Esophagus muscularis mucosa (tissue), 4 donors: ENCODE results near the gene PMFBP1. TPM values are rescaled to one million over a fixed set of nuclear protein-coding genes. Genes with fewer than 3 reads are reported as not detected.

Source experiments
- DNase-seq: peaks from one replicate; pipeline ENCODE4 v3.0.0-alpha.2; 2017; ENCODE audit errors: extremely low spot score
- H3K27ac ChIP-seq, 4 donors: fragments of 200-600 bp; sonication (generic); replicated peaks in 1 of 4; 1 replicate in 3 of 4; 2 replicates in 1 of 4; pipeline ENCODE4 v1.5.1; 2016 to 2019; ENCODE audit warnings: mild to moderate bottlenecking in 1 of 4
- H3K27me3 ChIP-seq, 4 donors: fragments of 200-600 bp; sonication (generic); one replicate each; pipeline versions ENCODE4 v1.5.1 to v1.6.0; 2016 to 2019
- H3K36me3 ChIP-seq, 4 donors: fragments of 200-600 bp; sonication (generic); one replicate each; pipeline ENCODE4 v1.5.1; 2016 to 2019
- H3K4me1 ChIP-seq, 4 donors: fragments of 200-600 bp; sonication (generic); one replicate each; pipeline ENCODE4 v1.5.1; 2016 to 2019
- H3K4me3 ChIP-seq, 4 donors: fragments of 200-600 bp; sonication (generic); 1 replicate in 2 of 4; 2 replicates in 2 of 4; pipeline ENCODE4 v1.5.1; 2016 to 2019; ENCODE audit warnings: mild to moderate bottlenecking in 4 of 4, moderate library complexity in 1 of 4
- H3K9me3 ChIP-seq, 4 donors: fragments of 200-600 bp; sonication (generic); 1 replicate in 3 of 4; 2 replicates in 1 of 4; pipeline ENCODE4 v1.5.1; 2016 to 2019
- EP300 ChIP-seq: sonication (generic); formaldehyde crosslinking; IDR thresholded peaks from one replicate; pipeline ENCODE4 v1.6.1; 2017; ENCODE audit warnings: antibody characterized with exemption
- POLR2A ChIP-seq: fragments of 450-650 bp; IDR thresholded peaks from one replicate; pipeline ENCODE4 v1.6.1; 2017; ENCODE audit warnings: antibody characterized with exemption, moderate library complexity, mild to moderate bottlenecking, low read depth
- POLR2AphosphoS5 ChIP-seq, 2 donors: sonication (generic); formaldehyde crosslinking; IDR thresholded peaks; one replicate each; pipeline ENCODE4 v1.6.1; 2017; ENCODE audit warnings: antibody characterized with exemption in 2 of 2
- WGBS: methylation state at CpG from one replicate; pipeline ENCODE4 v1.1.5; 2018; 5-methylcytosine and 5-hydroxymethylcytosine counted together
- intact Hi-C: fragments of 100-400 bp; cut with DNase I; formaldehyde crosslinking; loops from one replicate; pipeline ENCODE4 v1.15.1; 2023
- total RNA-seq, 4 donors: library from RNA; depleted of rRNA; stranded (reverse); fragments of >200 nt; gene quantifications; one replicate each; pipeline versions ENCODE4 v1.1.0 to v1.2.1, GENCODE V29; 2016
- TF ChIP-seq, protein P1 (sequence below), 3 experiments: fragments of 200-600 bp in 2 of 3; fragments of 450-650 bp in 1 of 3; sonication (generic) in 2 of 3; IDR thresholded peaks; one replicate each; pipeline ENCODE4 v1.5.1; 2017 to 2019; ENCODE audit warnings: antibody characterized with exemption in 3 of 3, mild to moderate bottlenecking in 2 of 3, moderate library complexity in 1 of 3

Gene PMFBP1
- total RNA-seq, 4 donors from 2014 or later = 0.50 TPM; not detected in 3

DNA sequence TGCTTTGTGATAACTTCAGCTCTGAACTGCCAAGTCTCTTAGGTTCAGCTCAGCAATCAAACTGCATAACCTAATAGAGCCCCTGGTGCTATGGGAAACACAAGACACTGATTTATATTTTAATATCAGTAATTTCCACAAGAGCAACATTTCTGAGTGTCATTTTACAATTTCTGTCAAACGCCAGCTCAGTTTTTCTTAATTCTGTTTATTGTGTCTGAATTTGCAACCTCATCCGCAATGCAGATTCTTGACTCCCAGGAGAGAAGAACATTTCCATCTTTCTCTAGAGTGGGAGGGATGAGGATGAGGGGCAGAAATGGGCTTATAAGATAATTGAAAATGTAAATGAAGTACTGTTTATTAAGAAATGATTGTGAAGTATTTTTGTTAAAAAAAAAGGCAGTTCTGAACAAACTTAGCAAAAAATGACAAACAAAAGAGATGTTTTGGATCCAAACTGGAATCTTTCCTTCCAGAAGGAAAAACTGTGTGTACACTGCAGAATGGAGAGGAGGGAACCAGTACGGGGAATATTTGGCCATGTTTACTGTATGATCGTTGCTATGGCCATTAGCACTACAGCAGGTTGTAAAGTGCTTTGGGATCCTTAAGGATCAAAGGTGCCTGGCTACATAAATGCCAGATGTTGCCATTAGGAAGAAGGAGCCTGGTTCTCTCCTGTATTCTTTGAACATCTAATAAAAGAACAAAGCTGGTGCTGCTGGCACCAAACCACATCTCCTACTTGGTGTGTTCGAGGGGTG lies 7.4 kb upstream of the PMFBP1 start:
- Histone ChIP-seq H3K27me3 (no peaks in the 10 kb centered on the region), H3K4me1 (no peaks in the 10 kb centered on the region)
- 55% methylated on average over 5 of the region's 5 CpGs for WGBS

DNA sequence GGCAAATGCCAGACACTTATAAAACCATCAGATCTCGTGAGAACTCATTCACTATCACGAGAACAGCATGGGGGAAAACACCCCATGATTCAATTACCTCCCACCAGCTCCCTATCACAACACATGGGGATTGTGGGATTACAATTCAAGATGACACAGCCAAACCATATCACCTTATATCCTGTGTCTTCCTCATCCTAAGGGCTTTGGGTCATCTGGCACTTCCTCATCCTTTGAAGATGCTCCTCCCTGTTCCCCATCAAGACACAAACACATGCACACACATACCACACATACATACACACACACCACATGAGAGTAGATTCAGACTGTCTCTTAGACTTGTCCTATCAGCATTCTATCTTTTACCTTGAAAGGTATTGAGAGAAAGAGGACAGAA lies 2.8 kb upstream of the PMFBP1 start:
- intact Hi-C loops = no loop called here
- 91% methylated on average over 2 of the region's 2 CpGs for WGBS
- no peaks in the 10 kb centered on the region for H3K27me3 ChIP-seq
- no peaks in the 10 kb centered on the region for H3K4me1 ChIP-seq
- no peak for TF ChIP-seq EP300
- TF ChIP-seq, protein P1, sequence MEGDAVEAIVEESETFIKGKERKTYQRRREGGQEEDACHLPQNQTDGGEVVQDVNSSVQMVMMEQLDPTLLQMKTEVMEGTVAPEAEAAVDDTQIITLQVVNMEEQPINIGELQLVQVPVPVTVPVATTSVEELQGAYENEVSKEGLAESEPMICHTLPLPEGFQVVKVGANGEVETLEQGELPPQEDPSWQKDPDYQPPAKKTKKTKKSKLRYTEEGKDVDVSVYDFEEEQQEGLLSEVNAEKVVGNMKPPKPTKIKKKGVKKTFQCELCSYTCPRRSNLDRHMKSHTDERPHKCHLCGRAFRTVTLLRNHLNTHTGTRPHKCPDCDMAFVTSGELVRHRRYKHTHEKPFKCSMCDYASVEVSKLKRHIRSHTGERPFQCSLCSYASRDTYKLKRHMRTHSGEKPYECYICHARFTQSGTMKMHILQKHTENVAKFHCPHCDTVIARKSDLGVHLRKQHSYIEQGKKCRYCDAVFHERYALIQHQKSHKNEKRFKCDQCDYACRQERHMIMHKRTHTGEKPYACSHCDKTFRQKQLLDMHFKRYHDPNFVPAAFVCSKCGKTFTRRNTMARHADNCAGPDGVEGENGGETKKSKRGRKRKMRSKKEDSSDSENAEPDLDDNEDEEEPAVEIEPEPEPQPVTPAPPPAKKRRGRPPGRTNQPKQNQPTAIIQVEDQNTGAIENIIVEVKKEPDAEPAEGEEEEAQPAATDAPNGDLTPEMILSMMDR (IDR thresholded peaks at IDR 0.05) = no peak
- no peak for TF ChIP-seq POLR2A
- TF ChIP-seq POLR2AphosphoS5 (IDR thresholded peaks at IDR 0.05) = no peak
- no peak overlapping the region for H3K27ac ChIP-seq
- DNase-seq = no peak
- H3K4me3 ChIP-seq = no peak overlapping the region
- no peaks in the 10 kb centered on the region for H3K36me3 ChIP-seq
- H3K9me3 ChIP-seq = peaks cover 0 to 3% (median 0%) of the 10 kb centered on the region in 4 donors

More for the DNA sequence above, 7.4 kb upstream of the PMFBP1 start:
- DNase-seq = no peak
- H3K4me3 ChIP-seq = no peak overlapping the region
- TF ChIP-seq POLR2A (no peak), EP300 (no peak), POLR2AphosphoS5 (IDR thresholded peaks at IDR 0.05) (no peak)
- intact Hi-C loops = no loop called here
- H3K27ac ChIP-seq = no peak overlapping the region
- H3K36me3 ChIP-seq = no peaks in the 10 kb centered on the region
- peaks cover 0 to 3% (median 0%) of the 10 kb centered on the region in 4 donors for H3K9me3 ChIP-seq

DNA sequence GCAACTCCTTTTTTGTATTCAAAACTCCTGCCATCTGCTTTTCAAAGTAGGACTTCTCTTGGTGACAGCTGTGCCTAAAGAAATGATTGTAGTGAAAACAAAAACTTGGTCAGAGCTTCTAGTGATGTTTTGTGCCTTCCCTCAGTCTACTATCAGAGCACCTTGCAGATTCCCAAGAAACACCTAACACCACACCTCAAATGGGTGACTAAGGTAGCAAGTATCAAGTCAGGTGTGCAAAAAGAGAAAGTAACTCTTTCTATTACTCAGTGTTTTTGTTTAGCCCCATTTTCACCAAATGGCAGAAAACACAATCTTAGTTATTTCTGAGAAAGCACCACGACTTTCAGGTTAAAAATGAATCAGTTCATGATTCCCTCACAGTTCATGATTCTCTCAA lies 2.0 kb upstream of the PMFBP1 start:
- H3K9me3 ChIP-seq = peaks cover 0 to 3% (median 0%) of the 10 kb centered on the region in 4 donors
- H3K4me1 ChIP-seq = no peaks in the 10 kb centered on the region
- H3K4me3 ChIP-seq = no peak overlapping the region
- TF ChIP-seq POLR2AphosphoS5 (IDR thresholded peaks at IDR 0.05) (no peak), EP300 (no peak), POLR2A (no peak)
- TF ChIP-seq, protein P1 (IDR thresholded peaks at IDR 0.05) = no peak
- no peaks in the 10 kb centered on the region for H3K27me3 ChIP-seq
- intact Hi-C loops = no loop called here
- 87% methylated on average over 1 of the region's 1 CpG for WGBS
- no peak overlapping the region for H3K27ac ChIP-seq
- no peak for DNase-seq
- H3K36me3 ChIP-seq = no peaks in the 10 kb centered on the region

DNA sequence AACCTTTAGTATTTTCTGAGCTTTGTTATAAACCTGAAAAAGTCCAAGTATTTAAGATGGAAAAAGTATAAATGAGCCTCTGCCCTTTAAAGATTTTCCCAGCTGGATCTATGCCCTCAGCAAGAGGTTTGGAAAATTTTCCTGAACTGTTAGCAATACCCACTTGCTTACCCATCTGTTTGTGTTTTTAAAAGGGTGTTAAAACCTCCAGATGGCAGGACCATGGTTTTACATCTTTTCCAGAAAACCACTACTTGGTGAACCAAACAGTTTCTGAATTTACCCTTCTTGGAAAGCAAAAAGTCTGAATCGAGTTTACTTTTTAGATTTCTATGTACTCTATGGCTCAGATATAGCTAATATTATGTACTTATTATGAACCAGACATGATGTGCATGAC lies 719 bp downstream of the PMFBP1 start:
- Histone ChIP-seq H3K27ac (no peak overlapping the region), H3K9me3 (peaks cover 0 to 3% (median 0%) of the 10 kb centered on the region in 4 donors), H3K4me3 (no peak overlapping the region), H3K4me1 (no peaks in the 10 kb centered on the region), H3K36me3 (no peaks in the 10 kb centered on the region), H3K27me3 (no peaks in the 10 kb centered on the region)
- TF ChIP-seq POLR2A (no peak), POLR2AphosphoS5 (IDR thresholded peaks at IDR 0.05) (no peak), EP300 (no peak)
- TF ChIP-seq, protein P1 (IDR thresholded peaks at IDR 0.05) = no peak
- DNase-seq = no peak
- intact Hi-C loops = no loop called here
- WGBS = 100% methylated on average over 1 of the region's 1 CpG

GRCh38 chr16:72169708-72170107 lies 2.2 kb downstream of the PMFBP1 start:
- intact Hi-C loops = no loop called here
- TF ChIP-seq EP300 = no peak
- no peak for TF ChIP-seq POLR2AphosphoS5 (IDR thresholded peaks at IDR 0.05)
- no peak for TF ChIP-seq POLR2A
- TF ChIP-seq, protein P1 (IDR thresholded peaks at IDR 0.05) = no peak

More at GRCh38 chr16:72169708-72170107, 2.2 kb downstream of the PMFBP1 start:
- Histone ChIP-seq H3K9me3 (no peaks in the 10 kb centered on the region), H3K4me3 (no peak overlapping the region), H3K4me1 (no peaks in the 10 kb centered on the region), H3K36me3 (no peaks in the 10 kb centered on the region), H3K27ac (no peak overlapping the region), H3K27me3 (no peaks in the 10 kb centered on the region)
- DNase-seq = no peak
- WGBS = 58% methylated on average over 1 of the region's 1 CpG
